Subcutaneous abdominal adipose tissue (tissue), 5 donors: ENCODE results near the gene STAG1.

Experiments used
- H3K27ac ChIP-seq: one replicate; pipeline ENCODE4 v1.7.0; 2013; ENCODE audit warnings: low read depth, mild to moderate bottlenecking, inconsistent platforms, low read length, moderate library complexity
- H3K27me3 ChIP-seq, 5 donors: one replicate each; pipeline ENCODE4 v1.7.0; 2013; ENCODE audit warnings: low read length in 5 of 5, inconsistent platforms in 1 of 5; ENCODE audit not compliant: control insufficient read depth in 5 of 5, insufficient read depth in 4 of 5
- H3K36me3 ChIP-seq, 5 donors: one replicate each; pipeline ENCODE4 v1.7.0; 2013; ENCODE audit warnings: low read length in 5 of 5; ENCODE audit not compliant: control insufficient read depth in 5 of 5, insufficient read depth in 5 of 5
- H3K4me1 ChIP-seq, 5 donors: one replicate each; pipeline ENCODE4 v1.7.0; 2013; ENCODE audit warnings: low read length in 5 of 5, mild to moderate bottlenecking in 3 of 5, moderate library complexity in 1 of 5; ENCODE audit not compliant: control insufficient read depth in 5 of 5, insufficient read depth in 5 of 5
- H3K4me3 ChIP-seq, 5 donors: one replicate each; pipeline ENCODE4 v1.7.0; 2013; ENCODE audit warnings: low read length in 5 of 5, low read depth in 1 of 5
- H3K9ac ChIP-seq, 5 donors: one replicate each; pipeline ENCODE4 v1.7.0; 2013; ENCODE audit warnings: low read length in 5 of 5, mild to moderate bottlenecking in 4 of 5, moderate library complexity in 3 of 5
- H3K9me3 ChIP-seq, 5 donors: one replicate each; pipeline ENCODE4 v1.7.0; 2013; ENCODE audit warnings: low read length in 5 of 5; ENCODE audit not compliant: control insufficient read depth in 5 of 5
- donor health status: healthy.
- donor health status: healthy.
- donor health status: healthy.
- donor health status: healthy.
- donor health status: healthy.

Gene STAG1

GRCh38 chr3:136329593-136329992 lies 422.6 kb downstream of the STAG1 start:
- no peak overlapping the region for H3K4me3 ChIP-seq
- no peak overlapping the region for H3K9ac ChIP-seq
- no peak overlapping the region for H3K27ac ChIP-seq
- H3K4me1 ChIP-seq, result no peaks in the 10 kb centered on the region
- H3K27me3 ChIP-seq, result no peaks in the 10 kb centered on the region
- H3K9me3 ChIP-seq, result no peaks in the 10 kb centered on the region
- H3K36me3 ChIP-seq, result peaks cover 19 to 56% (median 48%) of the 10 kb centered on the region in 5 donors

- H3K9ac ChIP-seq, result no peak overlapping the region
- peaks cover 0 to 10% (median 5%) of the 10 kb centered on the region in 5 donors for H3K9me3 ChIP-seq
- no peaks in the 10 kb centered on the region for H3K27me3 ChIP-seq
- peaks cover 20 to 45% (median 36%) of the 10 kb centered on the region in 5 donors for H3K36me3 ChIP-seq
- H3K27ac ChIP-seq, result no peak overlapping the region
- H3K4me1 ChIP-seq, result no peaks in the 10 kb centered on the region
- H3K4me3 ChIP-seq, result no peak overlapping the region
Measured at GRCh38 chr3:136327671-136328070, 424.5 kb downstream of the STAG1 start.

GRCh38 chr3:136326316-136326715 lies 425.9 kb downstream of the STAG1 start:
- H3K36me3 ChIP-seq, result peaks cover 26 to 46% (median 38%) of the 10 kb centered on the region in 5 donors
- peaks cover 7 to 20% (median 15%) of the 10 kb centered on the region in 5 donors for H3K9me3 ChIP-seq
- H3K27me3 ChIP-seq, result no peaks in the 10 kb centered on the region
- no peak overlapping the region for H3K4me3 ChIP-seq
- H3K4me1 ChIP-seq, result no peaks in the 10 kb centered on the region
- H3K9ac ChIP-seq, result no peak overlapping the region
- H3K27ac ChIP-seq, result no peak overlapping the region

GRCh38 chr3:136311968-136312367 lies 440.2 kb downstream of the STAG1 start:
- Histone ChIP-seq H3K9me3 (peaks cover 0 to 2% (median under 1%) of the 10 kb centered on the region in 5 donors), H3K27me3 (no peaks in the 10 kb centered on the region), H3K9ac (no peak overlapping the region), H3K36me3 (peaks cover 4 to 17% (median 5%) of the 10 kb centered on the region in 5 donors), H3K4me1 (no peaks in the 10 kb centered on the region), H3K4me3 (no peak overlapping the region), H3K27ac (no peak overlapping the region)

GRCh38 chr3:136311261-136311660 lies 440.9 kb downstream of the STAG1 start:
- no peaks in the 10 kb centered on the region for H3K27me3 ChIP-seq
- no peaks in the 10 kb centered on the region for H3K4me1 ChIP-seq
- no peak overlapping the region for H3K9ac ChIP-seq
- H3K36me3 ChIP-seq, result peaks cover 0 to 14% (median 3%) of the 10 kb centered on the region in 5 donors
- H3K4me3 ChIP-seq, result no peak overlapping the region
- no peak overlapping the region for H3K27ac ChIP-seq
- peaks cover 0 to 5% (median 3%) of the 10 kb centered on the region in 5 donors for H3K9me3 ChIP-seq

GRCh38 chr3:136305879-136306278 lies 446.3 kb downstream of the STAG1 start:
- H3K36me3 ChIP-seq, result peaks cover 7 to 17% (median 9%) of the 10 kb centered on the region in 5 donors
- H3K4me1 ChIP-seq, result no peaks in the 10 kb centered on the region
- H3K4me3 ChIP-seq, result no peak overlapping the region
- H3K9ac ChIP-seq, result no peak overlapping the region
- H3K27ac ChIP-seq, result no peak overlapping the region
- H3K9me3 ChIP-seq, result peaks cover 0 to 5% (median 3%) of the 10 kb centered on the region in 5 donors
- no peaks in the 10 kb centered on the region for H3K27me3 ChIP-seq

- Histone ChIP-seq H3K36me3 (peaks cover 15 to 60% (median 43%) of the 10 kb centered on the region in 5 donors), H3K4me1 (no peaks in the 10 kb centered on the region), H3K9ac (no peak overlapping the region), H3K4me3 (no peak overlapping the region), H3K9me3 (no peaks in the 10 kb centered on the region), H3K27me3 (no peaks in the 10 kb centered on the region), H3K27ac (no peak overlapping the region)
Measured at GRCh38 chr3:136300444-136300843, 451.7 kb downstream of the STAG1 start.

GRCh38 chr3:136297826-136298225 lies 454.4 kb downstream of the STAG1 start:
- Histone ChIP-seq H3K9ac (no peak overlapping the region), H3K9me3 (no peaks in the 10 kb centered on the region), H3K36me3 (peaks cover 28 to 79% (median 63%) of the 10 kb centered on the region in 5 donors), H3K27ac (no peak overlapping the region), H3K4me3 (no peak overlapping the region), H3K27me3 (no peaks in the 10 kb centered on the region), H3K4me1 (no peaks in the 10 kb centered on the region)

GRCh38 chr3:136296960-136297359 lies 455.2 kb downstream of the STAG1 start:
- Histone ChIP-seq H3K27ac (no peak overlapping the region), H3K9me3 (no peaks in the 10 kb centered on the region), H3K4me3 (no peak overlapping the region), H3K36me3 (peaks cover 28 to 77% (median 63%) of the 10 kb centered on the region in 5 donors), H3K4me1 (no peaks in the 10 kb centered on the region), H3K27me3 (no peaks in the 10 kb centered on the region), H3K9ac (no peak overlapping the region)

GRCh38 chr3:136294176-136294575 lies 458.0 kb downstream of the STAG1 start:
- Histone ChIP-seq H3K9me3 (no peaks in the 10 kb centered on the region), H3K36me3 (peaks cover 23 to 56% (median 42%) of the 10 kb centered on the region in 5 donors), H3K4me3 (no peak overlapping the region), H3K27me3 (no peaks in the 10 kb centered on the region), H3K27ac (no peak overlapping the region), H3K9ac (no peak overlapping the region), H3K4me1 (no peaks in the 10 kb centered on the region)
